H4 (cell line): Measurements from ENCODE around the gene NIPBL. TPM values are rescaled to one million over a fixed set of nuclear protein-coding genes. Genes with fewer than 3 reads are reported as not detected.
"Not testable (repeated sequence)": the region's sequence is repeated elsewhere in the genome, so short reads cannot be mapped to it uniquely, and the experiment has no call there.

Experiments used
- DNase-seq: peaks from one replicate; pipeline ENCODE4 v3.0.0-alpha.2; 2015; ENCODE audit warnings: low spot score
- total RNA-seq: library from RNA; depleted of rRNA; stranded (reverse); fragments of >200 nt; shearing (Covaris generic); gene quantifications from 2 replicates; pipeline ENCODE4 v1.2.3, GENCODE V29; 2014

NIPBL gene
- total RNA-seq, 1 experiment from 2014 or later: 14.0 TPM

- DNase-seq: not testable (repeated sequence)
Observed at GRCh38 chr5:36901077-36901476, 24.5 kb downstream of the NIPBL start.

GRCh38 chr5:36901856-36902255, 25.3 kb downstream of the NIPBL start:
- no peak for DNase-seq

- DNase-seq: no peak
Observed at GRCh38 chr5:36902353-36902752, 25.8 kb downstream of the NIPBL start.

GRCh38 chr5:36904677-36905076, 28.1 kb downstream of the NIPBL start:
- no peak for DNase-seq

- no peak for DNase-seq
Observed at GRCh38 chr5:36908544-36909260, 32.1 kb downstream of the NIPBL start.

- no peak for DNase-seq
Observed at GRCh38 chr5:36915653-36916052, 39.1 kb downstream of the NIPBL start.

GRCh38 chr5:36916614-36917013, 40.0 kb downstream of the NIPBL start:
- not testable (repeated sequence) for DNase-seq

- not testable (repeated sequence) for DNase-seq
Observed at GRCh38 chr5:36917358-36917757, 40.8 kb downstream of the NIPBL start.

- no peak for DNase-seq
Observed at GRCh38 chr5:36919238-36919637, 42.7 kb downstream of the NIPBL start.

- DNase-seq: no peak
Observed at GRCh38 chr5:36919650-36920049, 43.1 kb downstream of the NIPBL start.

GRCh38 chr5:36928947-36929346, 52.4 kb downstream of the NIPBL start:
- peak; percentile 42 for DNase-seq

GRCh38 chr5:36929438-36929837, 52.9 kb downstream of the NIPBL start:
- DNase-seq: no peak

- DNase-seq: no peak
Observed at GRCh38 chr5:36932056-36932455, 55.5 kb downstream of the NIPBL start.

GRCh38 chr5:36932699-36933098, 56.1 kb downstream of the NIPBL start:
- DNase-seq: no peak

- DNase-seq: no peak
Observed at GRCh38 chr5:36934740-36935356, 58.3 kb downstream of the NIPBL start.

GRCh38 chr5:36935805-36936204, 59.2 kb downstream of the NIPBL start:
- no peak for DNase-seq

- DNase-seq: no peak
Observed at GRCh38 chr5:36936309-36936708, 59.7 kb downstream of the NIPBL start.

- no peak for DNase-seq
Observed at GRCh38 chr5:36938129-36938528, 61.6 kb downstream of the NIPBL start.

GRCh38 chr5:36939969-36940858, 63.6 kb downstream of the NIPBL start:
- no peak for DNase-seq

- no peak for DNase-seq
Observed at GRCh38 chr5:36943584-36943983, 67.0 kb downstream of the NIPBL start.

- no peak for DNase-seq
Observed at GRCh38 chr5:36944024-36944423, 67.5 kb downstream of the NIPBL start.

- DNase-seq: peak; percentile 50
Observed at GRCh38 chr5:36944607-36945225, 68.1 kb downstream of the NIPBL start.
